ENCODE measurements around the gene TAF8.

DNA sequence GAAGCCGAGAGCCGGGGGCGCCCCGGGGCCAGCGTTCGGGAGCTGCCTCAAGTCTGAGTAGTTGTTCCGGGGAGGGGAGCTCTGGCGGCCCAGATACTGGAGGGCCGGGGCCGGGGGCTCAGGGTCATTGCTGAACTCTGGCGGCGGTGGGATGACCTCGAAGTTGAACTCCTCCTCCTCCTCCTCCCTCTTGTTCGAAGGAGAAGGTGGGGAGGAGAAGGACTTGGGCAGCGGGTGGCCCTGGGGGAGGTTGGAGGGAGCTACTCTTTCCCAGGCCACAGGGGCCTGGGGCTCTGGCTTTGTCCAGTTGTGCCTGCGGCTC is 54.4 kb downstream of the TAF8 start:
- TF ChIP-seq, protein P1, sequence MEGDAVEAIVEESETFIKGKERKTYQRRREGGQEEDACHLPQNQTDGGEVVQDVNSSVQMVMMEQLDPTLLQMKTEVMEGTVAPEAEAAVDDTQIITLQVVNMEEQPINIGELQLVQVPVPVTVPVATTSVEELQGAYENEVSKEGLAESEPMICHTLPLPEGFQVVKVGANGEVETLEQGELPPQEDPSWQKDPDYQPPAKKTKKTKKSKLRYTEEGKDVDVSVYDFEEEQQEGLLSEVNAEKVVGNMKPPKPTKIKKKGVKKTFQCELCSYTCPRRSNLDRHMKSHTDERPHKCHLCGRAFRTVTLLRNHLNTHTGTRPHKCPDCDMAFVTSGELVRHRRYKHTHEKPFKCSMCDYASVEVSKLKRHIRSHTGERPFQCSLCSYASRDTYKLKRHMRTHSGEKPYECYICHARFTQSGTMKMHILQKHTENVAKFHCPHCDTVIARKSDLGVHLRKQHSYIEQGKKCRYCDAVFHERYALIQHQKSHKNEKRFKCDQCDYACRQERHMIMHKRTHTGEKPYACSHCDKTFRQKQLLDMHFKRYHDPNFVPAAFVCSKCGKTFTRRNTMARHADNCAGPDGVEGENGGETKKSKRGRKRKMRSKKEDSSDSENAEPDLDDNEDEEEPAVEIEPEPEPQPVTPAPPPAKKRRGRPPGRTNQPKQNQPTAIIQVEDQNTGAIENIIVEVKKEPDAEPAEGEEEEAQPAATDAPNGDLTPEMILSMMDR (optimal IDR thresholded peaks at IDR 0.05 in 1 of 3, IDR thresholded peaks at IDR 0.05 in 1 of 3, conservative IDR thresholded peaks at IDR 0.05 in 1 of 3; ENCODE audit: extremely low read depth in 1 of 3, insufficient read depth in 2 of 3, low read length in 3 of 3): no peak
- no peak for TF ChIP-seq EZH2 (IDR thresholded peaks at IDR 0.05; ENCODE audit: low read length)
